ENCODE measurements around the gene MS4A18.

DNA sequence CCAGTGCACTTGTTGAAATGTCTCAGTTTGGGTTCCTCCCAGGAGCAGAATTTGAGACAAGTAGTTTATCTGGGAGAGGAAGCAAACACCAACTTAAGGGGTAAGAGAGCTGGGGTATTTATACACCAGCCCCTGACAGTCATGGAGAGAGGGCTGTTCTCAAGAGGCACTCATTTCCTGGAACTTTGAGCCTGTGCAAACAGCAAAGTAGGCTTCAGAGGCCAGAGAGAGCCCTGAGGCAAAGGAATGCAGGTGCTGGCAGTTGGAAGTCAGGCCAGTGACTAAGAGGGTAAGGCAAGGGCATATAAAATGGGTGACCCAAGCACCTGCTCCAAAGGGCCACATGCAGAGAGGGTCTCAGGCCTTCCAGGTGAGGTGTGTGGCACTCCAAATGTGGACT is 16.1 kb downstream of the MS4A18 start:
- no peak for TF ChIP-seq CTCF (IDR thresholded peaks at IDR 0.05)
- no peak for TF ChIP-seq ZFX (IDR thresholded peaks at IDR 0.05; ENCODE audit: borderline replicate concordance)
